WTC11 (cell line): Measurements from ENCODE around the gene TUBB4B. TPM values are rescaled to one million over a fixed set of nuclear protein-coding genes. Genes with fewer than 3 reads are reported as not detected.

Experiments used
- ATAC-seq: fragments of 200-7000 bp; cut with Tn5 transposase; 2 replicates; pipeline ENCODE4 v1.10.0; 2021; ENCODE audit warnings: mild to moderate bottlenecking, moderate library complexity
- CTCF ChIA-PET: fragments of 300-600 bp; sonication (Branson Sonifier 250); formaldehyde crosslinking; loops from one replicate; lab custom pipeline; 2021; ENCODE audit warnings: antibody characterized with exemption; lab: Charles Lee
- POLR2A ChIA-PET: fragments of 350-600 bp; sonication (Branson Sonifier 250); formaldehyde crosslinking; loops from one replicate; lab custom pipeline; 2021; ENCODE audit warnings: antibody characterized with exemption; lab: Charles Lee
- DNase-seq: peaks from one replicate; pipeline ENCODE4 v3.0.0; 2021; ENCODE audit warnings: low spot score
- H3K27ac Mint-ChIP-seq: 2 replicates; pipeline ENCODE4 v1.8.0; 2021; ENCODE audit warnings: mixed read lengths
- H3K27me3 Mint-ChIP-seq: 2 replicates; pipeline ENCODE4 v1.8.0; 2021; ENCODE audit warnings: low read depth, mild to moderate bottlenecking, moderate library complexity, mixed read lengths
- H3K36me3 Mint-ChIP-seq: 2 replicates; pipeline ENCODE4 v1.8.0; 2021; ENCODE audit warnings: mixed read lengths
- H3K4me1 Mint-ChIP-seq: 2 replicates; pipeline ENCODE4 v1.8.0; 2022; ENCODE audit warnings: mixed read lengths
- H3K4me3 Mint-ChIP-seq: 2 replicates; pipeline ENCODE4 v1.8.0; 2021; ENCODE audit warnings: mild to moderate bottlenecking, moderate library complexity, mixed read lengths
- H3K9me3 Mint-ChIP-seq: 2 replicates; pipeline ENCODE4 v1.8.0; 2021; ENCODE audit warnings: mixed read lengths
- ATF1 ChIP-seq: sonication (generic); formaldehyde crosslinking; IDR thresholded peaks from 2 replicates; pipeline ENCODE4 v1.8.1; 2023; ENCODE audit warnings: mild to moderate bottlenecking, moderate library complexity, missing genetic modification reagents
- ATF2 ChIP-seq: sonication (generic); formaldehyde crosslinking; IDR thresholded peaks from 2 replicates; pipeline ENCODE4 v1.8.1; 2022; ENCODE audit warnings: low read depth, missing genetic modification reagents, borderline replicate concordance
- E2F1 ChIP-seq: sonication (generic); formaldehyde crosslinking; IDR thresholded peaks from 2 replicates; pipeline ENCODE4 v1.8.0; 2022; ENCODE audit warnings: mild to moderate bottlenecking, missing genetic modification reagents
- GRHL2 ChIP-seq: fragments of 250-450 bp; sonication (Bioruptor Pico); IDR thresholded peaks from 2 replicates; pipeline ENCODE4 v1.8.0; 2022; ENCODE audit warnings: mild to moderate bottlenecking, moderate library complexity; ENCODE audit not compliant: insufficient replicate concordance, severe bottlenecking
- MAX ChIP-seq: sonication (generic); formaldehyde crosslinking; IDR thresholded peaks from 2 replicates; pipeline ENCODE4 v1.8.0; 2022; ENCODE audit warnings: mild to moderate bottlenecking, missing genetic modification reagents
- MXD4 ChIP-seq: fragments of 250-450 bp; sonication (Bioruptor Pico); IDR thresholded peaks from 2 replicates; pipeline ENCODE4 v1.8.0; 2021; ENCODE audit warnings: mild to moderate bottlenecking, moderate library complexity, borderline replicate concordance
- NFE2L1 ChIP-seq: sonication (generic); formaldehyde crosslinking; IDR thresholded peaks from 2 replicates; pipeline ENCODE4 v1.8.1; 2023; ENCODE audit warnings: missing genetic modification reagents
- NR1H2 ChIP-seq: sonication (generic); formaldehyde crosslinking; IDR thresholded peaks from 2 replicates; pipeline ENCODE4 v1.9.0; 2021; ENCODE audit warnings: mild to moderate bottlenecking, moderate library complexity, missing genetic modification reagents
- NR2C2 ChIP-seq: sonication (generic); formaldehyde crosslinking; IDR thresholded peaks from 2 replicates; pipeline ENCODE4 v1.8.0; 2022; ENCODE audit warnings: mild to moderate bottlenecking, missing genetic modification reagents
- OVOL2 ChIP-seq: fragments of 250-450 bp; sonication (Bioruptor Pico); IDR thresholded peaks from 2 replicates; pipeline ENCODE4 v1.9.0; 2021; ENCODE audit warnings: mild to moderate bottlenecking, borderline replicate concordance
- PREB ChIP-seq: sonication (generic); formaldehyde crosslinking; IDR thresholded peaks from 2 replicates; pipeline ENCODE4 v1.8.1; 2022; ENCODE audit warnings: mild to moderate bottlenecking, missing genetic modification reagents, moderate library complexity, borderline replicate concordance
- TEAD4 ChIP-seq: sonication (generic); formaldehyde crosslinking; IDR thresholded peaks from 2 replicates; pipeline ENCODE4 v1.8.0; 2022; ENCODE audit warnings: mild to moderate bottlenecking, missing genetic modification reagents
- TP53 ChIP-seq: sonication (generic); formaldehyde crosslinking; IDR thresholded peaks from 2 replicates; pipeline ENCODE4 v1.8.1; 2023; ENCODE audit warnings: mild to moderate bottlenecking, missing genetic modification reagents
- USF1 ChIP-seq: sonication (generic); formaldehyde crosslinking; IDR thresholded peaks from 2 replicates; pipeline ENCODE4 v1.8.0; 2022; ENCODE audit warnings: mild to moderate bottlenecking, missing genetic modification reagents
- USF2 ChIP-seq: sonication (generic); formaldehyde crosslinking; IDR thresholded peaks from 2 replicates; pipeline ENCODE4 v1.8.1; 2023; ENCODE audit warnings: mild to moderate bottlenecking, missing genetic modification reagents, moderate library complexity
- ZNF138 ChIP-seq: sonication (generic); formaldehyde crosslinking; conservative IDR thresholded peaks from 2 replicates; pipeline ENCODE4 v1.8.1; 2022; ENCODE audit warnings: mild to moderate bottlenecking, moderate library complexity, missing genetic modification reagents
- ZNF281 ChIP-seq: sonication (generic); formaldehyde crosslinking; IDR thresholded peaks from 2 replicates; pipeline ENCODE4 v1.8.0; 2023; ENCODE audit warnings: mild to moderate bottlenecking, missing genetic modification reagents
- ZNF317 ChIP-seq: sonication (generic); formaldehyde crosslinking; IDR thresholded peaks from 2 replicates; pipeline ENCODE4 v1.8.1; 2023; ENCODE audit warnings: low read depth, mild to moderate bottlenecking, moderate library complexity, missing genetic modification reagents, borderline replicate concordance
- ZNF396 ChIP-seq: fragments of 250-450 bp; sonication (Bioruptor Pico); IDR thresholded peaks from 2 replicates; pipeline ENCODE4 v1.8.0; 2021; ENCODE audit warnings: mild to moderate bottlenecking, moderate library complexity, borderline replicate concordance
- ZNF425 ChIP-seq: fragments of 250-450 bp; sonication (Bioruptor Pico); conservative IDR thresholded peaks from 2 replicates; pipeline ENCODE4 v1.9.0; 2021; ENCODE audit warnings: mild to moderate bottlenecking
- ZNF512 ChIP-seq: sonication (generic); formaldehyde crosslinking; IDR thresholded peaks from 2 replicates; pipeline ENCODE4 v1.8.1; 2022; ENCODE audit warnings: missing genetic modification reagents, borderline replicate concordance
- ZNF671 ChIP-seq: fragments of 250-450 bp; sonication (Bioruptor Pico); IDR thresholded peaks from 2 replicates; pipeline ENCODE4 v1.8.0; 2021; ENCODE audit warnings: mild to moderate bottlenecking
- total RNA-seq: library from RNA; stranded (reverse); gene quantifications from 3 replicates; pipeline ENCODE4 v1.2.3, GENCODE V29; 2021

The TUBB4B gene
- total RNA-seq, 1 experiment from 2014 or later: 375 TPM

GRCh38 chr9:137251194-137251461 is 10.0 kb downstream of the TUBB4B start, which contains the start of gene STPG3 (continued):
- no peak for TF ChIP-seq TEAD4 (CRISPR knock-in tag)
- no peak for TF ChIP-seq ATF1 (CRISPR knock-in tag)
- no peak for TF ChIP-seq NR1H2 (CRISPR knock-in tag)
- TF ChIP-seq TP53 (CRISPR knock-in tag): no peak
- no peak for TF ChIP-seq MXD4 (CRISPR knock-in tag)

- ATAC-seq: no peak
- H3K4me3 Mint-ChIP-seq: no peak overlapping the region
- ChIA-PET POLR2A (interaction anchor here (0.5 to 4.2 kb wide), 2 partner anchors 11 to 43 kb away, joined by 3 to 30 read pairs; partner anchors contain the start of gene TUBB4B), CTCF (interaction anchor here (0.6 to 4.6 kb wide), 13 partner anchors 7 to 187 kb away, joined by 3 to 59 read pairs (median 5); partner anchors contain the start of genes NRARP, RNF224 and TUBB4B)
- no peak overlapping the region for H3K27ac Mint-ChIP-seq
- peaks cover 8% of the 10 kb centered on the region for H3K4me1 Mint-ChIP-seq
- peaks cover 11% of the 10 kb centered on the region for H3K27me3 Mint-ChIP-seq
- TF ChIP-seq ZNF512 (CRISPR knock-in tag): no peak
- no peak for TF ChIP-seq ZNF281 (CRISPR knock-in tag)
- no peak for TF ChIP-seq USF2
- no peak for TF ChIP-seq ZNF317 (CRISPR knock-in tag)
- TF ChIP-seq USF1 (CRISPR knock-in tag): no peak
- no peak for TF ChIP-seq ZNF138
- TF ChIP-seq ZNF396 (CRISPR knock-in tag): no peak
- no peak for TF ChIP-seq MAX (CRISPR knock-in tag)
- TF ChIP-seq NR2C2 (CRISPR knock-in tag): no peak
- no peak for TF ChIP-seq OVOL2 (CRISPR knock-in tag)
- TF ChIP-seq GRHL2 (CRISPR knock-in tag): no peak
- no peak for TF ChIP-seq ATF1 (CRISPR knock-in tag)
- TF ChIP-seq PREB (CRISPR knock-in tag): no peak
- TF ChIP-seq ATF2: no peak
- TF ChIP-seq ZNF425 (CRISPR knock-in tag): no peak
- no peak for TF ChIP-seq E2F1 (CRISPR knock-in tag)
- no peak for TF ChIP-seq NFE2L1 (CRISPR knock-in tag)
- TF ChIP-seq ZNF671: no peak
- TF ChIP-seq, all 79 proteins: peak for 0
- no peak for DNase-seq
- 0 out of 2 replicates have a peak, but pooled peaks cover under 1% of the 10 kb centered on the region for H3K36me3 Mint-ChIP-seq
- no peaks in the 10 kb centered on the region for H3K9me3 Mint-ChIP-seq
These were observed 10.6 kb downstream of the TUBB4B start for GRCh38 chr9:137251490-137252268.
